ENCODE results near the gene PIMREG. TPM values are rescaled to one million over a fixed set of nuclear protein-coding genes. Genes with fewer than 3 reads are reported as not detected.

PIMREG gene
- total and polyA plus RNA-seq, 3 donors from 2014 or later, result 0.73 to 1.8 (median 1.3) TPM

GRCh38 chr17:6461246-6461645 lies 17.0 kb downstream of the PIMREG start:
- no peak overlapping the region for H3K4me3 ChIP-seq
- no peak for DNase-seq
- H3K27ac ChIP-seq, result no peak overlapping the region
- no peaks in the 10 kb centered on the region for H3K4me1 ChIP-seq
- intact Hi-C loops (cut with DNase I; ENCODE audit: low total_unique reads), result no loop called here
- TF ChIP-seq CTCF (IDR thresholded peaks at IDR 0.05), result no peak
- no peak for TF ChIP-seq POLR2A (IDR thresholded peaks at IDR 0.05)
- WGBS, 2 donors, result 94 to 97% methylated on average over 9 to 14 of the region's 14 CpGs
- no peaks in the 10 kb centered on the region for H3K36me3 ChIP-seq (ENCODE audit: low read depth, missing control alignments)
- no peaks in the 10 kb centered on the region for H3K9me3 ChIP-seq
- no peaks in the 10 kb centered on the region for H3K27me3 ChIP-seq

- TF ChIP-seq CTCF (IDR thresholded peaks at IDR 0.05) (no peak), POLR2A (IDR thresholded peaks at IDR 0.05) (no peak)
- intact Hi-C loops (cut with DNase I; ENCODE audit: low total_unique reads), result no loop called here
- H3K4me3 ChIP-seq, result no peak overlapping the region
- WGBS, 2 donors, result 87 to 92% methylated on average over 10 of the region's 10 CpGs
- no peak for DNase-seq
- H3K4me1 ChIP-seq, result no peaks in the 10 kb centered on the region
- H3K27me3 ChIP-seq, result no peaks in the 10 kb centered on the region
- H3K27ac ChIP-seq, result no peak overlapping the region
- H3K36me3 ChIP-seq (ENCODE audit: low read depth, missing control alignments), result no peaks in the 10 kb centered on the region
- no peaks in the 10 kb centered on the region for H3K9me3 ChIP-seq
Observed at GRCh38 chr17:6461792-6462524, 17.7 kb downstream of the PIMREG start.

GRCh38 chr17:6462692-6463091 lies 18.4 kb downstream of the PIMREG start:
- no peaks in the 10 kb centered on the region for H3K4me1 ChIP-seq
- H3K27me3 ChIP-seq, result no peaks in the 10 kb centered on the region
- H3K9me3 ChIP-seq, result no peaks in the 10 kb centered on the region
- no peak for DNase-seq
- intact Hi-C loops (cut with DNase I; ENCODE audit: low total_unique reads), result no loop called here
- TF ChIP-seq POLR2A (IDR thresholded peaks at IDR 0.05), result no peak
- TF ChIP-seq CTCF (IDR thresholded peaks at IDR 0.05), result no peak
- 89% methylated on average over 2 of the region's 2 CpGs; no CpG with 5 or more reads in 1 of the 2 donors for WGBS, 2 donors
- no peaks in the 10 kb centered on the region for H3K36me3 ChIP-seq (ENCODE audit: low read depth, missing control alignments)
- H3K27ac ChIP-seq, result no peak overlapping the region
- H3K4me3 ChIP-seq, result no peak overlapping the region

- WGBS, 2 donors, result 91 to 94% methylated on average over 16 to 23 of the region's 24 CpGs
- Histone ChIP-seq H3K4me1 (no peaks in the 10 kb centered on the region), H3K27ac (no peak overlapping the region), H3K36me3 (ENCODE audit: low read depth, missing control alignments) (no peaks in the 10 kb centered on the region), H3K9me3 (no peaks in the 10 kb centered on the region), H3K4me3 (no peak overlapping the region), H3K27me3 (no peaks in the 10 kb centered on the region)
- no peak for DNase-seq
- TF ChIP-seq CTCF (IDR thresholded peaks at IDR 0.05) (no peak), POLR2A (IDR thresholded peaks at IDR 0.05) (no peak)
- intact Hi-C loops (cut with DNase I; ENCODE audit: low total_unique reads), result no loop called here
Observed at GRCh38 chr17:6463616-6464445, 19.6 kb downstream of the PIMREG start.
